Small intestine (tissue), 7 donors: ENCODE data around the gene TYSND1. TPM values are rescaled to one million over a fixed set of nuclear protein-coding genes. Genes with fewer than 3 reads are reported as not detected.
"Not testable (repeated sequence)": the region's sequence is repeated elsewhere in the genome, so short reads cannot be mapped to it uniquely, and the experiment has no call there.

Source experiments
- DNase-seq, 2 donors: peaks; one replicate each; pipeline versions ENCODE4 v3.0.0 to v3.0.0-alpha.2; 2013
- FAIRE-seq: peaks from 2 replicates; lab custom pipeline; 2012; peaks lifted over from hg19 to GRCh38; lab: Jason Lieb, UNC
- H3K27ac ChIP-seq, 3 donors: one replicate each; pipeline ENCODE4 v1.5.1; 2013; ENCODE audit warnings: low read length in 2 of 3, mild to moderate bottlenecking in 2 of 3, control low read depth in 1 of 3, inconsistent platforms in 1 of 3, low read depth in 1 of 3, moderate library complexity in 1 of 3
- H3K27me3 ChIP-seq, 3 donors: one replicate each; pipeline ENCODE4 v1.6.1; 2013; ENCODE audit warnings: low read length in 3 of 3, inconsistent platforms in 1 of 3; ENCODE audit not compliant: control insufficient read depth in 3 of 3, insufficient read depth in 3 of 3
- H3K36me3 ChIP-seq, 3 donors: one replicate each; pipeline ENCODE4 v1.6.1; 2013; ENCODE audit warnings: low read length in 3 of 3, inconsistent platforms in 1 of 3, low read depth in 1 of 3, mild to moderate bottlenecking in 1 of 3, moderate library complexity in 1 of 3; ENCODE audit not compliant: control insufficient read depth in 3 of 3, insufficient read depth in 2 of 3
- H3K4me1 ChIP-seq, 3 donors: one replicate each; pipeline ENCODE4 v1.6.1; 2013; ENCODE audit warnings: low read length in 2 of 3, inconsistent platforms in 1 of 3, low read depth in 1 of 3, mild to moderate bottlenecking in 1 of 3, moderate library complexity in 1 of 3; ENCODE audit not compliant: control insufficient read depth in 3 of 3, insufficient read depth in 2 of 3
- H3K4me3 ChIP-seq, 3 donors: one replicate each; pipeline ENCODE4 v1.5.1; 2013; ENCODE audit warnings: low read length in 3 of 3, control low read depth in 1 of 3, inconsistent platforms in 1 of 3, low read depth in 1 of 3, mild to moderate bottlenecking in 1 of 3, moderate library complexity in 1 of 3
- H3K9me3 ChIP-seq, 2 donors: one replicate each; pipeline ENCODE4 v1.6.1; 2013; ENCODE audit warnings: low read depth in 1 of 2, low read length in 1 of 2; ENCODE audit not compliant: control insufficient read depth in 2 of 2, insufficient read depth in 1 of 2
- WGBS, 3 donors: extraction: QIAGEN DNeasy Blood & Tissue Kit; methylation state at CpG; one replicate each; pipeline ENCODE4 v1.1.7; 2013; 5-methylcytosine and 5-hydroxymethylcytosine counted together
- polyA plus RNA-seq, 4 donors: library from polyadenylated mRNA; stranded (reverse) in 3 of 4; unstranded in 1 of 4; fragments of 200-250 nt in 3 of 4; fragments of 120-200 nt in 1 of 4; gene quantifications; one replicate each; pipeline versions ENCODE4 v1.2.1 to v1.2.3, GENCODE V29; 2013
- donor health status: healthy with polysubstance abuse.
- donor health status: control.
- donor health status: control.
- donor health status: Bipolar disorder and iron deficiency.
- donor health status: healthy.

Gene TYSND1
- polyA plus RNA-seq, 4 donors: 10.5 to 17.9 (median 12.5) TPM

- H3K4me3 ChIP-seq: no peak overlapping the region
- H3K36me3 ChIP-seq: peaks cover 3 to 85% (median 12%) of the 10 kb centered on the region in 3 donors
- H3K27ac ChIP-seq: no peak overlapping the region
- H3K9me3 ChIP-seq: no peaks in the 10 kb centered on the region
- no peaks in the 10 kb centered on the region for H3K27me3 ChIP-seq
- no peaks in the 10 kb centered on the region for H3K4me1 ChIP-seq
- no peak for FAIRE-seq
- DNase-seq: peak; percentile 42 to 49
- 73 to 87% (median 78%) methylated on average over 18 of the region's 18 CpGs for WGBS, 3 donors
Observed at GRCh38 chr10:70109064-70109729, 37.3 kb downstream of the TYSND1 start.

GRCh38 chr10:70106958-70107791 is 39.3 kb downstream of the TYSND1 start:
- FAIRE-seq: no peak
- no peaks in the 10 kb centered on the region for H3K4me1 ChIP-seq
- peaks cover 0 to 76% (median 2%) of the 10 kb centered on the region in 3 donors for H3K36me3 ChIP-seq
- H3K9me3 ChIP-seq: no peaks in the 10 kb centered on the region
- no peak overlapping the region for H3K4me3 ChIP-seq
- H3K27me3 ChIP-seq: no peaks in the 10 kb centered on the region
- WGBS, 3 donors: 75 to 86% (median 81%) methylated on average over 22 of the region's 22 CpGs
- H3K27ac ChIP-seq: no peak overlapping the region
- DNase-seq: peak in 1 of 2 donors; percentile 44

GRCh38 chr10:70101668-70102067 is 44.8 kb downstream of the TYSND1 start:
- peaks cover 0 to 71% (median 0%) of the 10 kb centered on the region in 3 donors for H3K36me3 ChIP-seq
- peaks cover 0 to 3% of the 10 kb centered on the region in 2 donors for H3K9me3 ChIP-seq
- H3K27me3 ChIP-seq: no peaks in the 10 kb centered on the region
- no peak overlapping the region for H3K27ac ChIP-seq
- no peak overlapping the region for H3K4me3 ChIP-seq
- DNase-seq (no peak), FAIRE-seq (no peak)
- peaks cover 0 to under 1% (median 0%) of the 10 kb centered on the region in 3 donors for H3K4me1 ChIP-seq
- WGBS, 3 donors: 70 to 80% (median 75%) methylated on average over 3 of the region's 3 CpGs

- peaks cover 0 to 74% (median 0%) of the 10 kb centered on the region in 3 donors for H3K36me3 ChIP-seq
- DNase-seq, H3K4me3 ChIP-seq, H3K9me3 ChIP-seq, H3K27ac ChIP-seq, H3K4me1 ChIP-seq, FAIRE-seq, H3K27me3 ChIP-seq: not testable (repeated sequence)
- 79 to 82% (median 82%) methylated on average over 11 of the region's 11 CpGs for WGBS, 3 donors
Observed at GRCh38 chr10:70101068-70101562, 45.4 kb downstream of the TYSND1 start.

- Histone ChIP-seq H3K9me3 (peaks cover 0 to 3% of the 10 kb centered on the region in 2 donors), H3K4me1 (peaks cover 0 to 4% (median 0%) of the 10 kb centered on the region in 3 donors), H3K36me3 (peaks cover 2 to 70% (median 3%) of the 10 kb centered on the region in 3 donors), H3K27me3 (no peaks in the 10 kb centered on the region), H3K27ac (no peak overlapping the region), H3K4me3 (no peak overlapping the region)
- FAIRE-seq (no peak), DNase-seq (no peak)
- 89 to 95% (median 93%) methylated on average over 3 of the region's 3 CpGs for WGBS, 3 donors
Observed at GRCh38 chr10:70098271-70098670, 48.2 kb downstream of the TYSND1 start.

DNA sequence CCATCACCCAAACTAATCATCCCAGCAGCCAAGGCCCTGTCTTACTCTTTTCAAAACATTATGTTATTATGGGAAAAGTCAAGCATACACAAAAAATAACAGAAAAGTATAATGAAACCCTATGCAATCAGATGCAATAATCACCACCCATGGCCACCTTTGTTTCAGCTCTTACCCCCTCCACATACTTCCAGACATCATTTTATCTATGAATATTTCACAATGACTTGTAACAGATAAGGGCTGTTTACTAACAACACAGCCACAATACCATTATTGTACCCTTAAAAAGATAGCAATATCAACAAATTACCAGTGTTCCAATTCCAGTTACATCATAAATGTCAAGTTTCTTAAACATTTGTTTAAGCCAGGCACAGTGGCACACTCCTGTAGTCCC is 49.0 kb downstream of the TYSND1 start:
- H3K36me3 ChIP-seq: peaks cover 2 to 71% (median 3%) of the 10 kb centered on the region in 3 donors
- peaks cover 0 to 3% of the 10 kb centered on the region in 2 donors for H3K9me3 ChIP-seq
- FAIRE-seq: no peak
- no peak for DNase-seq
- H3K27me3 ChIP-seq: no peaks in the 10 kb centered on the region
- no peak overlapping the region for H3K27ac ChIP-seq
- peaks cover 0 to 7% (median 0%) of the 10 kb centered on the region in 3 donors for H3K4me1 ChIP-seq
- H3K4me3 ChIP-seq: no peak overlapping the region

DNA sequence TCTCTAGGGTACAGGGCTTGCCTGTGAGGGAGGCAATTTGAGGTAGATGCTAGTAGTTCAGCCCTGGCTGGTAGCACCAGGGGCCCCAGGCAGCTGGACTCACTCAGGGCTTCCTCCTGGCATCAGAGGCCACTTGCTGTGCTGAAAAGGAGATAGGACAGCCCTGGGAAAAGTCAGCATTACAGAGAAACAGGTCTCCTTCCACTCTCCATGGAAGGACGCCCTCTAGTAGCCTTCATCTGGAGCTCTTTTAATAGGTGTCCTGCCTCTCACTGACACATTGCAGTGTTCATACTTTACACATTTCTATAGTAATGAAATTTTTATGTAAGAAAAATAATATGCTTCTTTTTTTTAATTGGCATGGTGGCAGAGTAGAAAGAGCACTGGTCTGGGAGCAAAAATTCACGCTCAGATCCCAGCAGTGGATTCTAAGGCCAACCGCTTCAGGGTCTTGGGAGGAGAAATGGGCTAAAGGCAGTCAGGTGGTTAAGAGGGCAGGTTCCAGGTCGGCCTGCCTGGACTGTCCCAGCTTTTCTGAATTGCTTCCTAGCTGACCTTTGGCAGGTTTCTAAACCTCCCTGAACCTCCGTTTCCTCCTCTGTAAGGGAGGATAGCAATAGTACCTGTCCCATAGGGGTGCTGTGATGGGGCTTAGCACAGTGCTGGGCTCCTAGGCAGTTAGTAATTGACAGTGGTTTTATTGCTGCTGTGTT is 49.6 kb downstream of the TYSND1 start:
- WGBS, 3 donors: 84 to 91% (median 89%) methylated on average over 5 of the region's 5 CpGs
- Histone ChIP-seq H3K9me3 (peaks cover 0 to 3% of the 10 kb centered on the region in 2 donors), H3K27me3 (no peaks in the 10 kb centered on the region), H3K4me3 (no peak overlapping the region), H3K27ac (no peak overlapping the region), H3K36me3 (peaks cover 2 to 72% (median 3%) of the 10 kb centered on the region in 3 donors), H3K4me1 (peaks cover 0 to 13% (median 0%) of the 10 kb centered on the region in 3 donors)
- FAIRE-seq: no peak
- DNase-seq: no peak
